Left colon (tissue), 2 donors: Measurements from ENCODE around the gene HIF3A. TPM values are rescaled to one million over a fixed set of nuclear protein-coding genes. Genes with fewer than 3 reads are reported as not detected.
"Not testable (repeated sequence)": the region's sequence is repeated elsewhere in the genome, so short reads cannot be mapped to it uniquely, and the experiment has no call there.

Experiments
- ATAC-seq: fragments of 200-7000 bp; cut with Tn5 transposase; one replicate; pipeline ENCODE4 v1.9.1; 2020; ENCODE audit warnings: mild to moderate bottlenecking, moderate library complexity
- DNase-seq, 2 donors: peaks; one replicate each; pipeline ENCODE4 v3.0.0-alpha.2; 2020
- intact Hi-C, 2 donors: fragments of 100-400 bp; cut with DNase I in 1 of 2; cut with micrococcal nuclease in 1 of 2; formaldehyde crosslinking; loops; one replicate each; pipeline versions ENCODE4 v1.11.2 to v1.14.0; 2022; cut with DNase I, micrococcal nuclease
- long read RNA-seq: library from polyadenylated mRNA; unstranded; transcript quantifications from one replicate; pipeline ENCODE4 v2.0.0, GENCODE V29; 2021
- total RNA-seq, 2 donors: library from RNA; stranded (reverse); fragmentation: NEBNext Ultra II Directional; extraction: Animal tissue kit (Norgen Biotek cat#: 25700); gene quantifications; one replicate each; pipeline ENCODE4 v1.2.1, GENCODE V29; 2021
- donor health status: DM: no; HTN: no; CAD: no.
- donor health status: DM: yes; HTN: yes; CAD: no.

The HIF3A gene
- 10 to 100 TPM; 12.0 to 14.6 TPM for total RNA-seq
- long read RNA-seq, partial matches to known transcripts: 1 of 2 reads
- long read RNA-seq, other reads (novel, unspliced or antisense): 1 of 2 reads

DNA sequence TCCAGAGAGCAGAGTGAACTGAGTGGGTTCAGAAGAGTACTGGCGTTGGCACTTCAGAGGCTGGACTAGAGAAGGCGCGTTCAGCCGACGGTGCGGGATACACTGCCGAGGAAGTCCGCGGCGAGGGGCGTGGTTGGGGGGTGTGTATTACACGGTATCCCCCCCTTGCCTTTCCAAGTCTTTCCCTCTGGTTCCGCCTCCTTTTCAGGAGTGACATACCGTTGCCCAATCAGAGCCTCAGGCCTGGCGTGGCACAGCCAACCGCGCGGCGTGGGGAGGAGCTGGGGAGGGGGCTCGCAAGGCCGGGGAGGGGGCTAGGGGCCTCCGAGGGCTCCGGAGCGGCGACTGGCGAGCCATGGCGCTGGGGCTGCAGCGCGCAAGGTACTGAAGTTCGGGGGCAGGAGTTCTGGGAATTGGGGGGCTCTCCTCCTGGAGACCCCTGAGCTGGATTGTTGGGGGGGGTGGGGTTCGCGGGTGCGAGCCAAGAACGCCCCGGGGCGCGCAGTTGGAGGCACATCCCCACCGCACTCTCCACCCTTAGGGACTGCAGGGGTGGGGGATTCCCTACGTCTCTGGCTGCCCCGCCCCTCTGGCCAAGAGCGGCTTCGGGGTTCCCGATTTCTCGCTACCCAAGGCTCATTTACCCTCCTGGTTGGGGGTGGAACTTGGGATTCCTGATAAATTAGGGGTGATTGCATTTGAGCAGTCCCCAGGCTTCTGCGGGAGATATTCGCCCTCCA, at the start of gene HIF3A:
Gene HIF3A (plus strand): TSS at position 321 of the 740 bp plus-strand sequence. CDS start 35 bp downstream, at position 356.
- ATAC-seq (peak; percentile 27), DNase-seq (peak; percentile 79 to 85)
- intact Hi-C loops: no loop called here

DNA sequence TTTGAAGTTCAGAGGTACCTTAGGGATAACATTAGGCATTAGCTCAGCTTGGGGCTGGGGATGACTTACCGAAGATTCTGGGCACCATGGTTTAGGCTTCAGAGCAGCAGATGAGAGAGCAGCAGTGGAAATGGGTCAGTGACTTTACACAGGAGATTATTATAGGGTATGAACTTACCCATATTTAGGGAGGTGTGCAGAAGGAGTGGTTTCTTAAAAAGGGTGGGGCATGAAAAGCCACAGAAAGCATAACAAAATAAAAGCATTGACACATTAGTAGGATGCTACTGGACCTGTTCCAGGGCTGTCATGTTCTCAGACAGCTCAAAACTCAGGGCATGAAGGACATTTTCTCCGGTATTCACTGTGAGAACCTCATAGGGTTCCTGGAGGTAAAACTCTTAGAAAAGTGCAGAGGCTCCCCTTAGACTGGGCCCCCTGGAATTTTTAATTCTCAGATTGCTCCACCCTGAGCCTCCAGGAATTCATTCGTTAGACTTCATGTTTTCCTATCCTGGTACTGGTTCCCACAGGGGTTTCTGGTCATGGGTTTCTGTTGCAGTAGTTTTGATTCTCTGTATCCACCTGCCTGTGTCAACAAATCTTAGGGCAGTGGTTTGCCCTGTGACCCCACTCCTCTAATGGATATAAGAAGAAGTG, 46.6 kb upstream of the HIF3A start:
- no peak for ATAC-seq
- DNase-seq: no peak
- intact Hi-C loops: no loop called here

DNA sequence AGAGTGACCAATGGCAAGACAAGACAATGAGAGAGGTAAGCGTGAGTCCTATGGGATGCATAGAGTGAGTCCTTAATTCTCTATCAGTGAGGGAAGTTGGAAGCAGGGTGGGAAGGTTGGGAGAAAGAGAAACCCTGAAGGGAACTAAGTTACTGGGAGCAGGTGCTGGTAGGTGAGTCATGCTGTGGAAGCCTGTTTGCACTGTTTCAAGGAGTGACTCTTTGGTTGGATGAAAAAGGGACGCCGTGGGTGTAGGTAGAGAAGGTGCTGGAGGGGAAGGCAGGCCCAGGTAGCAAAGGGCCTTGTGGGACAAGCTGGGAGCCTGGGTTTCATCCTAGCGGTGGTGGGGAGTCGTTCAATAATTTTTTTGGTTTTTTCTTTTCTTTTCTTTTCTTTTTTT, 45.4 kb upstream of the HIF3A start:
- ATAC-seq: no peak

DNA sequence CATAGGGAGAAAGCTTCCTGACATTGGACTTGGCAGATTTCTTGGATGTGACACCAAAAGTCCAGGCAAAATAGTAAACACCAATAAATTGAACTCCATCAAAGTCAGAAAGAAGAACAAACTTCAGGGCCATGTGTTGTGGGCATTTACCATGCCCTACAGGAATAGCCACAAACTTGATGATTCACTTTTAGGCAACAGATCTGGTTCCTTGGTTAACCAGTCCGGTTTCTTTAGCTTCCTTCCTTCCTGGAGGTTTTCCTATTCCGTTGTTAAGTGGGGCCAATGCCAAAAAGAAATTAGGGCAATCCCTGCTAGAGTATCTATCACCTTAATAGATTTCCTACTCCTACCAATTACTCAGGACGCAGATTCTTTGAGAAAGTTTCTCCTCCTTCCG, 42.1 kb upstream of the HIF3A start:
- DNase-seq (no peak), ATAC-seq (no peak)
- intact Hi-C loops: no loop called here

More for the DNA sequence above, 45.4 kb upstream of the HIF3A start:
- intact Hi-C loops: no loop called here
- DNase-seq: no peak

GRCh38 chr19:46256855-46257254, 40.0 kb upstream of the HIF3A start:
- no peak for DNase-seq
- intact Hi-C loops: no loop called here
- ATAC-seq: no peak

DNA sequence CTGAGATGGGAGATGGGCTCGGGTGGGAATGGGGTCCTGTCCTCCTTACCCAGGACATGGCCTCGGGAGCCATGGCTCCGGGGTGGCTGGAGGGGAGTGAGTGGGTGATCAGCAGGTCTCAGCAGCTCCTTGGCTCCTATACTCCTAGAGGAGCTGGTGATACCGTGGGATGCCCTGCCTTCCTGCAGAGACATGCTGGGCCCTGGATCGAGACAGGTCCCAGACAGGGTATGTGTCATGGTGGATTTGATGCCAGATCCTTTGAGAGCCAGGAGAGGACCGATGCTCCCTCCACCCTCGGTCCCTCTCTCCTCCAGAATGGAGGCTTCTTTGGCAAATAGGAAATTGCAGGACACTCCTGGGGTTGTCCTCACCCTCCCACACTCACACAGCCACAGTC, 35.3 kb upstream of the HIF3A start:
- intact Hi-C loops: loop anchor here in 1 of 2 donors (10.0 kb wide), 1 partner anchor 187 kb away; no protein-coding TSS in a partner anchor
- ATAC-seq, DNase-seq: not testable (repeated sequence)

GRCh38 chr19:46262684-46263296, 34.1 kb upstream of the HIF3A start:
- intact Hi-C loops: loop anchor here in 1 of 2 donors (10.0 kb wide), 1 partner anchor 188 kb away; no protein-coding TSS in a partner anchor
- not testable (repeated sequence) for DNase-seq, ATAC-seq

DNA sequence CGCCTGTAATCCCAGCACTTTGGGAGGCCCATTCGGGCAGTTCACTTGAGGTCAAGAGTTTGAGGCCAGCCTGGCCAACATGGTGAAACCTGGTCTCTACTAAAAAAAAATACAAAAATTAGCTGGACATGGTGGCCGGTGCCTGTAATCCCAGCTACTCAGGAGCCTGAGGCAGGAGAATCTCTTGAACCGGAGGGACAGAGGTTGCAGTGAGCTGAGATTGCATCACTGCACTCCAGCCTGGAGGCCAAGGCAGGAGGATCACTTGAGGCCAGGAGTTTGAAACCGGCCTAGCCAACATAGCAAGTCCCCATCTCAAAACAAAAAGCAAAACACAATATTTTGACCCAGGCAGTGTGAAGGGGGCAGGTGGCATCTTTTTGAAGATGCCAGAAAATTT, 32.0 kb upstream of the HIF3A start:
- DNase-seq, ATAC-seq: not testable (repeated sequence)
- intact Hi-C loops: loop anchor here in 1 of 2 donors (5.0 to 10.0 kb wide), 2 partner anchors 190 to 238 kb away; no protein-coding TSS in a partner anchor

- peak in 1 of 2 donors; percentile 54 for DNase-seq
- intact Hi-C loops: loop anchor here in 1 of 2 donors (5.0 to 10.0 kb wide), 2 partner anchors 191 to 238 kb away; no protein-coding TSS in a partner anchor
- ATAC-seq: peak; percentile 73
These were observed 31.5 kb upstream of the HIF3A start for GRCh38 chr19:46265217-46265828.

DNA sequence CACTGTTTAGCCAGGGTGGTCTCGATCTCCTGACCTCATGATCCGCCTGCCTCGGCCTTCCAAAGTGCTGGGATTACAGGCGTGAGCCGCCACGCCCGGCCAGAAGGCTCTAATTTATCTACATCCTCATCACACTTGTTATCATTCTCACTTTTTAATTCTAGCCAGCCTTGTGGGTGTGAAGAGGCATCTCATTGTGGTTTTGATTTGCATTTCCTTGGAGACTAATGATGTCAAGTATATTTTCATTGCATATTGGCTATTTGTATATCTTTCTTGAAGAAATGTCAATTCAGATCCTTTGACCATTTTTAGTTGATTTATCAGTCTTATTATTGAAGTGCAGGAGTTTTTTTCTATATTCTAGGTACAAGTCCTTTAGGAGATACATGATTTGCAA, 27.7 kb upstream of the HIF3A start:
- ATAC-seq: no peak
- DNase-seq: no peak
- intact Hi-C loops: loop anchor here in 1 of 2 donors (5.0 to 10.0 kb wide), 2 partner anchors 194 to 242 kb away; no protein-coding TSS in a partner anchor

DNA sequence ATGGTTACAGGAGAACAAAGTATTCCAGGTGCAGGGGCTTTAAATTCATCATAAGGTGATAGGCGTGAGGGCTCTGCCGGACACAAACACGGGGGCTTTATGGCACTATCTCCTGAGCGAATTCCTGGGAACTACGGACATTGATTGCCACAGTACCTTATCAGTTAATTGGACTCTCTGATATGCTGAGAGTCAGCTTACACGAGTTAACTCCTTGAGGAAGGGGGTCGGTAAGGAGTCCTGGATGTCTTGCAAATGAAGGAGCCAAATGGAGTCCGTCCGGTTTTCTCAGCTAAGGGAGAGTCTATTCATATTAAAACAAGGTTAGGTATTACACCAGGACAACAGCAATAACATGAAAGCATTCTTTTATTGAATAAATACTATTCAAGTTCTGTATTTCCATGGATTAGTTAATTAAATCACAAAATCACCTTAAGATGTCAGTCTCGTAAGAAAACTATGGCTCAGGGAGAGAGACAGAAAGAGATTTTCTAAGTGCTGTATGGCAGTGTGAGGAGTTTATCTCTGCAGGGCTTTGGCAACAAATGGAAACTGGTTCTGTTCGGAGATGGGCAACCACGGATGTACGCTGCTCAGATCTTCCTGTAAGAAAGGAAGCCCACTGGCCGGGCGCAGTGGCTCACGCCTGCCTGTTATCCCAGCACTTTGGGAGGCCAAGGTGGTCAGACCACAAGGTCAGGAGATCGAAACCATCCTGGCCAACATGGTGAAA, 26.2 kb upstream of the HIF3A start:
- intact Hi-C loops: no loop called here
- DNase-seq: no peak
- ATAC-seq: no peak

DNA sequence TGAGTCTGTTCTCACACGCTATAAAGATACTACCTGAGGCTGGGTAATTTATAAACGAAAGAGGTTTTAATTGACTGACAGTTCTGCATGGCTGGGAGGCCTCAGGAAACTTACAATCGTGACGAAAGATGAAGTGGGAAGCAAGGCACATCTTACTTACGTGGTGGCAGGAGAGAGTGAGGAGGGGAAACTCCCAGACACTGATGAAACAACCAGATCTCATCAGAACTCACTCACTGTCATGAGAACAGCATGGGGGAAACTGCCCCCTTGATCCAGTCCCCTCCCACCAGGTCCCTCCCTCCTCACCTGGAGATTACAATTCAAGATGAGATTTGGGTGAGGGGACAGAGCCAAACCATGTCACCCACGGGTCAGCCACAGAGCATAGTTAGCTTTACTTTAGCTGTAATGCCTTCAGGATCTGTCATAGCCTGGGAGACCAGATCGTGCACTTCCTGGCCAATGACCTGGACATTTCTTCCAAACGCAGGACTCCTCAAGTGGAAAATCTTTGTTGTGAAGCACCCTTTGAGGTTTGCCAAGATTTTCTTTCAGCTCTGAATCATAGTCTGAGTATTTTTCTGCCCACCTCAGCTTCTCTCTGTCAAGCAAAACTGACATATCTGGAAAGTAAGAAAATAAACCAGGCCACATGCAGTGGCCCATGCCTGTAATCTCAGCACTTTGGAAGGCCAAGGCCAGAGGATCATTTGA, 25.2 kb upstream of the HIF3A start:
- intact Hi-C loops: no loop called here
- no peak for ATAC-seq
- DNase-seq: no peak

- ATAC-seq, DNase-seq, intact Hi-C loops: not testable (repeated sequence)
These were observed 22.9 kb upstream of the HIF3A start for GRCh38 chr19:46273931-46274330.

DNA sequence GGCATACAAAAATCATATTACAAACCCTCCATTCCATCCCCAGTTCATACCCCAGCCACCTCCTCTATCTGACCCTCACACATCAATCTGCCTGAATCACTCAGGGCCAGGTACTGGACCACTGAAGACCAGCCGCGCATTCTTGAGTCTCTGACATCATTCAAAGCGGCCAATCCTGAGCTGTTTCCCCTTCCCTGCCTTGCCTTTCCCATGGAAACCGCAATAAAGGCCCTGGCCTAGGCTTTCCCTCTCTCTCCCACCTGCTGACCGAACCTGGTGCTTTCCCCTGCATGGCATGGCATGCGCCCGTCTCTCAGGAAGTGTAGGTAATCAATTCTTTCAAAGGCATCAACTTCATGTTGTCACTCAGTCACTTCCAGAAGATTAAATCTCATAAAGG, 17.7 kb upstream of the HIF3A start:
- intact Hi-C loops: no loop called here
- no peak for DNase-seq
- no peak for ATAC-seq

DNA sequence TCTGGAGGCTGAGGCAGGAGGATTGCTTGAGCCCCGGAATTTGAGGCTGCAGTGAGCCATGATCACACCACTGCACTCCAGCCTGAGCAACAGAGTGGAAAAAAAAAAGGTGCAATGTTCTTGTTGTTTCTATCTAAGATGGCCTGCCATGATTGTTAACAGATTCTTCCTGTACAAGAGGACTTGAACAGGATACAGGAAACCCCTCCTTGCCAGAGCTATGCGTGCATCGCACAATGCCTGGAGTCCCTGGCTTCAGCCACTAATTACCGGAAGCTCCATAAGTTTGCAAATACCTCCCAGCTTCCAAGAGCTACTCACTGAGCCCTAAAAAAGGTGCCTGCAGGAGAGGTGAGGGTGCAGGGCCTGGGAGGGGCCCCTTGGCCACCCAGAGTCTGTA, 13.1 kb upstream of the HIF3A start:
- intact Hi-C loops: loop anchor here in 1 of 2 donors (5.0 kb wide), 2 partner anchors 119 to 204 kb away; no protein-coding TSS in a partner anchor
- ATAC-seq: no peak
- DNase-seq: no peak

- no peak for ATAC-seq
- no peak for DNase-seq
- intact Hi-C loops: loop anchor here in 1 of 2 donors (5.0 kb wide), 2 partner anchors 118 to 203 kb away; no protein-coding TSS in a partner anchor
These were observed 12.2 kb upstream of the HIF3A start for GRCh38 chr19:46284635-46285034.

- ATAC-seq: no peak
- intact Hi-C loops: no loop called here
These were observed 9.3 kb upstream of the HIF3A start for GRCh38 chr19:46287585-46287984.

More at GRCh38 chr19:46287585-46287984, 9.3 kb upstream of the HIF3A start:
- DNase-seq: no peak
